ENCODE measurements around the gene ATG7.
"Not testable (repeated sequence)": the region's sequence is repeated elsewhere in the genome, so short reads cannot be mapped to it uniquely, and the experiment has no call there.

The ATG7 gene

DNA sequence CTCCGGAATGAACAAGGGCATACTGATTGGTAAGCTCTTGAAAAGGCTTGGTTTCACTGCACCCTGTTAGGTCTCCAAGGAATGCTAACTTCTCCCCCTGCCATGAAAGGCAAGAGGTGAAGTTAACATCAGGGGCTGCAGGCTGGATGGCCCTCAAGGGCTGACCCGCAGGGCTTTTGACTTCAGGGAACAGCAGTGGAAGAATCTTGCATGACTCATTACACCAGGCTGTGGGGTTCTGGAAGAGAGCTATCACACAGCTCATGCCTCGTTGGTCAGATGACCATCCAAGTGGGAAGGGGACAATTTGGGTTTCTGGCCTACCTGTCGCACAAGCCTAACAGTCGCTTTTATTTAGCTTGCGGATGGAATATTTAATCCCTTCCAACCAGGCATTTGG, 23.6 kb upstream of the ATG7 start:
- H3K4me3 ChIP-seq (ENCODE audit: low read length), result no peak overlapping the region

GRCh38 chr3:11250902-11251806, 21.0 kb upstream of the ATG7 start:
- no peak overlapping the region for H3K4me3 ChIP-seq (ENCODE audit: low read length)
- peak; percentile 32 for DNase-seq (ENCODE audit: low read depth, low spot score)

More for the DNA sequence above, 23.6 kb upstream of the ATG7 start:
- no peak for DNase-seq (ENCODE audit: low read depth, low spot score)

GRCh38 chr3:11251807-11252176, 20.4 kb upstream of the ATG7 start:
- DNase-seq (ENCODE audit: low read depth, low spot score), result no peak
- H3K4me3 ChIP-seq (ENCODE audit: low read length), result no peak overlapping the region

GRCh38 chr3:11254876-11255275, 17.3 kb upstream of the ATG7 start:
- DNase-seq (ENCODE audit: low read depth, low spot score), result no peak
- no peak overlapping the region for H3K4me3 ChIP-seq (ENCODE audit: low read length)

DNA sequence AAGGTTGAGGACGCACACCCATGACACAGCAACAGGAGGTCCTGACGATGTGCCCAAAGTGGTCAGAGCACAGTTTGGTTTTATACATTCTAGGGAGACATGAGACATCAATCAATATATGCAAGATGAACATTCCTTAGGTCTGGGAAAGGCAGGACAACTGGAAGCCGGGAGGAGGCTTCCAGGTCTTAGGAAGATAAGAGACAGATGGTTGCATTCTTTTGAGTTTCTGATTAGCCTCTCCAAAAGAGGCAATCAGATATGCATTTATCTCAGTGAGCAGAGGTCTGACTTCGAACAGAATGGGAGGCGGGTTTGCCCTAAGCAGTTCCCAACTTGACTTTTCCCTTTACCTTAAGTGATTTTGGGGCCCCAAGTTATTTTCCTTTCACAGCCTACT, 16.7 kb upstream of the ATG7 start:
- not testable (repeated sequence) for DNase-seq (ENCODE audit: low read depth, low spot score); H3K4me3 ChIP-seq (ENCODE audit: low read length)

- no peak for DNase-seq (ENCODE audit: low read depth, low spot score)
- no peak overlapping the region for H3K4me3 ChIP-seq (ENCODE audit: low read length)
Measured at GRCh38 chr3:11258958-11259357, 13.2 kb upstream of the ATG7 start.

- DNase-seq (ENCODE audit: low read depth, low spot score), result no peak
- no peak overlapping the region for H3K4me3 ChIP-seq (ENCODE audit: low read length)
Measured at GRCh38 chr3:11260460-11260859, 11.7 kb upstream of the ATG7 start.

GRCh38 chr3:11269007-11269406, 3.2 kb upstream of the ATG7 start:
- no peak for DNase-seq (ENCODE audit: low read depth, low spot score)
- H3K4me3 ChIP-seq (ENCODE audit: low read length), result no peak overlapping the region

- H3K4me3 ChIP-seq (ENCODE audit: low read length), result peak overlapping the region; percentile 83
- DNase-seq (ENCODE audit: low read depth, low spot score), result no peak
Measured at GRCh38 chr3:11272906-11273574, 843 bp downstream of the ATG7 start.

DNA sequence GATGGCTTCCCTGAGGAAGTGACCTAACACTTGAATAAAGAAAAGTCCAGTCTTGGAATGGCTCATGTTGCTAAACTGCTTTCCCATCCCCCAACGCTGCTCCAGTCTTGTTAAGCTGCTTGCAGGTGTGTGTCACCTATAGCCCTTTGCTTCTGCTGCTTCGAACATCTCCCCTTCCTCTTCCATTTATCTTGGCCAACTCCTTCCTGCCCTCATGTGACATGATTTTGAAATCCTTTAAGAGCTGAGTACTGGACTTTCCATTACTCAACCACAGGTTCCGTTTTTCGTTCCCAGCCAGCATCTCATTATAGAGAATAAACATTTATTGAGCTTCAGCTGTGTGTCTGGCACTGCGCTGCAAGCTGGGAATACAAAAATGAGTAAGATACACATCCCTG, 1.7 kb downstream of the ATG7 start:
- no peak overlapping the region for H3K4me3 ChIP-seq (ENCODE audit: low read length)
- DNase-seq (ENCODE audit: low read depth, low spot score), result no peak

GRCh38 chr3:11274566-11275142, 2.5 kb downstream of the ATG7 start:
- DNase-seq (ENCODE audit: low read depth, low spot score), result no peak
- no peak overlapping the region for H3K4me3 ChIP-seq (ENCODE audit: low read length)

DNA sequence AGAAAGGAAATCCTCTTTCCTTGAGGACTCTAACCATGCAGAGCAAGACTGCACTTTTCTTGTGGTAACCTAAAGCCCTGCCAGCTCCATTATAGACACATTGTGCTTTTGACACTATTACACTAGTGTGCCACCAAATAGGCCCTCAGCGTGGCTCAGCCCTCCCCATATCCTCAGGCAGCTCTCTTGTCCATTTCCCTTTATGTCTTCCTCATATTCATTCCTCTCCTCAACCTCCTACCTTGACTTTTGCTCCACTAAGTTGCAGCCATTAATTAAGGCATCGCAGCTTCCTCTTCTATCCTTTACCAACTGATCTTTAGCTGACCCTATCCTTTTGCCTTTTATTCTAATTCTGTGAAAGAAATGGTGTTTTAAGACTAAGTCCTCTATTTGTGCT, 3.7 kb downstream of the ATG7 start:
- no peak overlapping the region for H3K4me3 ChIP-seq (ENCODE audit: low read length)
- no peak for DNase-seq (ENCODE audit: low read depth, low spot score)

- no peak overlapping the region for H3K4me3 ChIP-seq (ENCODE audit: low read length)
- no peak for DNase-seq (ENCODE audit: low read depth, low spot score)
Measured at GRCh38 chr3:11276901-11277300, 4.7 kb downstream of the ATG7 start.

- peak; percentile 47 for DNase-seq (ENCODE audit: low read depth, low spot score)
- H3K4me3 ChIP-seq (ENCODE audit: low read length), result no peak overlapping the region
Measured at GRCh38 chr3:11282250-11283138, 10.3 kb downstream of the ATG7 start.

- no peak for DNase-seq (ENCODE audit: low read depth, low spot score)
- no peak overlapping the region for H3K4me3 ChIP-seq (ENCODE audit: low read length)
Measured at GRCh38 chr3:11283139-11283475, 10.9 kb downstream of the ATG7 start.

DNA sequence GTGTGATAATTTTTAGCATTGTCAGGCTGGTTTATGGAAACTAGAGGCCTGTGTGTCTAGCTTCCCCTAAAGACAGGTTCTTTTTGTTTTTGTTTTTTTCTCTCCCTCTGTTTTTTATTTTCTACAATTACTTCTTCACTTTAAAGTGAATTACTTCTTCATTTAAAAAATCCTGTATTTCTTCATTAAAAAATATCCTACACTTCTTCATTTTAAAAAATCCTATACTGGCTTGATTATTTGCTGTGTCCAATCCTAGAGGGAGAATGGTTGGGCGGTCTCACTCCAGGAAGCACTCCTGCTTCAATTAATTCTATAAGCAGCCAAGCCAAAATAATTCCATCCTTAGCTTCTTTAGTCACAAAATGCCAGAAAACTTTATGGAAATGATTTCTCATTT, 11.8 kb downstream of the ATG7 start:
- no peak overlapping the region for H3K4me3 ChIP-seq (ENCODE audit: low read length)

DNA sequence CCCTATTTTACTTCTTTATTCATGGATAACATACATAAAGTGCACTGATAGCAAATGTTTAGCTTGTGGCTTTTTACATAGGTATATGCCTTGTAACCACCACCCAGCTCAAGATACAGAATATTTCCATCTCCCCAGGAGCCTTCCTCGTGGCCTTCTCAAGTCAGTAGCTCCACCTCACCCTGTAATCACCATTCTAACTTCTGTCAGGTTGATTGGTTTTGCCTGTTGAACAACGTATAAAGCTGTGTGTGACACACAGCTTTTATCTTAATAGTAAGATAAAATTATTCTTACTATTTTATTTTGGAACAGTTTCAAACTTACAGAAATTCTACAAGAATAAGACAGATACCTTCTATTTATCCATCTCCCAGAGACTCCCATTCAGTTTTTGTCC, 13.3 kb downstream of the ATG7 start:
- DNase-seq (ENCODE audit: low read depth, low spot score), result no peak
- H3K4me3 ChIP-seq (ENCODE audit: low read length), result no peak overlapping the region

More for the DNA sequence above, 11.8 kb downstream of the ATG7 start:
- no peak for DNase-seq (ENCODE audit: low read depth, low spot score)

DNA sequence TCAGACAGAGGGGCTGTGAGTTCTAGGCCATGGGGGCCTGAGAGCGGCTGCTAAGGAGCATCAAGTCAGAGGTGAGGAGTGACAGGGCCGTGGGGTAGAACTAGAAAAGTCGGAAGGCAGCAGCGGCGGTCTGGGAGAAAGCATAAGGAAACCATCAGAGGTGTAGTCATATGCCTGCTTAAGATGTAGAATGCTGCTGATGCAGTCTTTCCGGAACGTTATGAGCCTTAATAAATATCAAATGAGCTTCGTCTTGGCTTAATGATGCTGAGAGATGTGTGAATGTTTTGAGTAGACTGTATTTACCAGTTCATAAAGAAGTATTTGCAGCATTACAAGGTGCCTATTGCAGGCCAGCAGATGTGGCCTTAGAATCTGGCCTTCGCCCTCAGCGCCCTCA, 15.2 kb downstream of the ATG7 start:
- H3K4me3 ChIP-seq (ENCODE audit: low read length), result no peak overlapping the region
- no peak for DNase-seq (ENCODE audit: low read depth, low spot score)

DNA sequence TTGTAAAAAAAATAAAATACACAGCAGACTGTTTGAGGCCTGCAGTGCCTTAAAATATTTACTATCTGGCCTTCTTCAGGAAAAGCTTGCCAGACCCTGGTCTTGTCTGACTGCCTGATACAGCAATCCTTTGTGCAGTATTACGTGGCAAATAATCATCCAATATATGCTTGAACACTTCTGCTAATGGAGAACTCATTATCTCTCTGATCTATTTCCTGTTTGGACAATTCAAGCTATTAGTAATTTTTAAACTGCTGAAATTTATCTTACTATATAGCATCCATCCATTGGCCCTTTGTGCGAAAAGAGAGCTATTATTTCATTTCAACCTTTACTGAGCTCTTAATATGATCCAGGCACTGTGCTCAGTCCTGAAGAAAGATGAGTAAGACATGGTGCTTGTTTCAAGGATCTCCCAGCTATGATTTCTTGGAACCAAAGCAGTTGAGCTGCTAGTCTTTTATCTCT, 15.9 kb downstream of the ATG7 start:
- H3K4me3 ChIP-seq (ENCODE audit: low read length), result no peak overlapping the region
- DNase-seq (ENCODE audit: low read depth, low spot score), result no peak
